ENCODE measurements around the gene GLT1D1.

- TF ChIP-seq POLR2AphosphoS5 (IDR thresholded peaks at IDR 0.05; ENCODE audit: low read depth, low read length) (no peak), SIN3A (IDR thresholded peaks at IDR 0.05; ENCODE audit: borderline replicate concordance, insufficient read depth, low read length) (no peak), TAF1 (IDR thresholded peaks at IDR 0.05; ENCODE audit: borderline replicate concordance, insufficient read depth, low read length) (no peak)
These were observed 136.0 kb downstream of the GLT1D1 start for GRCh38 chr12:128989287-128989686.

All from PFSK-1 (cell line).